Measurements from ENCODE around the gene METAP2.
A peak's percentile ranks its signal among the peaks of the same experiment; 100 is the strongest.
"Not testable (repeated sequence)": the region's sequence is repeated elsewhere in the genome, so short reads cannot be mapped to it uniquely, and the experiment has no call there.

METAP2 gene

GRCh38 chr12:95463050-95463449 lies 10.9 kb upstream of the METAP2 start:
- DNase-seq = no peak

- not testable (repeated sequence) for DNase-seq
These were observed 10.2 kb upstream of the METAP2 start for GRCh38 chr12:95463776-95464175.

GRCh38 chr12:95465275-95465674 lies 8.7 kb upstream of the METAP2 start:
- no peak for DNase-seq

- DNase-seq = no peak
These were observed 3.7 kb upstream of the METAP2 start for GRCh38 chr12:95470300-95470699.

- peak; percentile 55 to 57 for DNase-seq
These were observed 595 bp upstream of the METAP2 start for GRCh38 chr12:95473231-95473883.

GRCh38 chr12:95474660-95474958 lies 657 bp downstream of the METAP2 start:
- no peak for DNase-seq

- no peak for DNase-seq
These were observed 6.3 kb downstream of the METAP2 start for GRCh38 chr12:95480230-95480629.

GRCh38 chr12:95481072-95481471 lies 7.1 kb downstream of the METAP2 start:
- peak in 1 of 2 experiments; percentile 13 for DNase-seq

- DNase-seq = no peak
These were observed 7.9 kb downstream of the METAP2 start for GRCh38 chr12:95481888-95482287.

GRCh38 chr12:95482564-95482963 lies 8.6 kb downstream of the METAP2 start:
- DNase-seq = not testable (repeated sequence)

- no peak for DNase-seq
These were observed 10.6 kb downstream of the METAP2 start for GRCh38 chr12:95484524-95484923.

- no peak for DNase-seq
These were observed 13.1 kb downstream of the METAP2 start for GRCh38 chr12:95487024-95487423.

- DNase-seq = no peak
These were observed 18.5 kb downstream of the METAP2 start for GRCh38 chr12:95492462-95492861.

- DNase-seq = no peak
These were observed 20.9 kb downstream of the METAP2 start for GRCh38 chr12:95494888-95495287.

- DNase-seq = no peak
These were observed 21.5 kb downstream of the METAP2 start for GRCh38 chr12:95495433-95495832.

- DNase-seq = no peak
These were observed 23.1 kb downstream of the METAP2 start for GRCh38 chr12:95497031-95497430.

- no peak for DNase-seq
These were observed 25.0 kb downstream of the METAP2 start for GRCh38 chr12:95498968-95499367.

- no peak for DNase-seq
These were observed 25.8 kb downstream of the METAP2 start for GRCh38 chr12:95499772-95500171.

GRCh38 chr12:95504140-95504539 lies 30.2 kb downstream of the METAP2 start:
- DNase-seq = no peak

- DNase-seq = no peak
These were observed 31.1 kb downstream of the METAP2 start for GRCh38 chr12:95505039-95505438.

- DNase-seq = no peak
These were observed 33.0 kb downstream of the METAP2 start for GRCh38 chr12:95506707-95507523.

- no peak for DNase-seq
These were observed 35.3 kb downstream of the METAP2 start for GRCh38 chr12:95509300-95509699.

- no peak for DNase-seq
These were observed 38.0 kb downstream of the METAP2 start for GRCh38 chr12:95511977-95512376.

GRCh38 chr12:95513599-95513998 lies 39.6 kb downstream of the METAP2 start:
- no peak for DNase-seq

- DNase-seq = no peak
These were observed 41.2 kb downstream of the METAP2 start for GRCh38 chr12:95515197-95515596.
